ENCODE data around the gene CDIPT. TPM values are rescaled to one million over a fixed set of nuclear protein-coding genes. Genes with fewer than 3 reads are reported as not detected.
A peak's percentile ranks its signal among the peaks of the same experiment; 100 is the strongest.

CDIPT gene
- total RNA-seq, 4 donors from 2014 or later: 35.5 to 71.8 (median 55.7) TPM

GRCh38 chr16:29818082-29818481, 44.9 kb downstream of the CDIPT start:
- no peak for TF ChIP-seq POLR2A (IDR thresholded peaks at IDR 0.05)
- TF ChIP-seq, protein P1, sequence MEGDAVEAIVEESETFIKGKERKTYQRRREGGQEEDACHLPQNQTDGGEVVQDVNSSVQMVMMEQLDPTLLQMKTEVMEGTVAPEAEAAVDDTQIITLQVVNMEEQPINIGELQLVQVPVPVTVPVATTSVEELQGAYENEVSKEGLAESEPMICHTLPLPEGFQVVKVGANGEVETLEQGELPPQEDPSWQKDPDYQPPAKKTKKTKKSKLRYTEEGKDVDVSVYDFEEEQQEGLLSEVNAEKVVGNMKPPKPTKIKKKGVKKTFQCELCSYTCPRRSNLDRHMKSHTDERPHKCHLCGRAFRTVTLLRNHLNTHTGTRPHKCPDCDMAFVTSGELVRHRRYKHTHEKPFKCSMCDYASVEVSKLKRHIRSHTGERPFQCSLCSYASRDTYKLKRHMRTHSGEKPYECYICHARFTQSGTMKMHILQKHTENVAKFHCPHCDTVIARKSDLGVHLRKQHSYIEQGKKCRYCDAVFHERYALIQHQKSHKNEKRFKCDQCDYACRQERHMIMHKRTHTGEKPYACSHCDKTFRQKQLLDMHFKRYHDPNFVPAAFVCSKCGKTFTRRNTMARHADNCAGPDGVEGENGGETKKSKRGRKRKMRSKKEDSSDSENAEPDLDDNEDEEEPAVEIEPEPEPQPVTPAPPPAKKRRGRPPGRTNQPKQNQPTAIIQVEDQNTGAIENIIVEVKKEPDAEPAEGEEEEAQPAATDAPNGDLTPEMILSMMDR (IDR thresholded peaks at IDR 0.05 in 4 of 5, conservative IDR thresholded peaks at IDR 0.05 in 1 of 5): no peak
- Histone ChIP-seq H3K36me3 (peaks cover 0 to 14% of the 10 kb centered on the region in 2 donors), H3K9me3 (no peaks in the 10 kb centered on the region), H3K27ac (peak overlapping the region in 1 of 4 donors; percentile 23), H3K4me3 (no peak overlapping the region), H3K27me3 (no peaks in the 10 kb centered on the region), H3K4me1 (peaks cover 57 to 60% of the 10 kb centered on the region in 2 donors)
- intact Hi-C loops (cut with DNase I; ENCODE audit: low total_unique reads) (loop anchor here (5.0 to 10.0 kb wide), 2 partner anchors 179 to 707 kb away; partner anchors contain the start of genes HIRIP3, INO80E and ZNF768), in situ Hi-C loops (cut with MboI; ENCODE audit: low sequenced_read_pairs in 4 of 4) (no loop called here)
- DNase-seq: no peak
- no peak for ATAC-seq

DNA sequence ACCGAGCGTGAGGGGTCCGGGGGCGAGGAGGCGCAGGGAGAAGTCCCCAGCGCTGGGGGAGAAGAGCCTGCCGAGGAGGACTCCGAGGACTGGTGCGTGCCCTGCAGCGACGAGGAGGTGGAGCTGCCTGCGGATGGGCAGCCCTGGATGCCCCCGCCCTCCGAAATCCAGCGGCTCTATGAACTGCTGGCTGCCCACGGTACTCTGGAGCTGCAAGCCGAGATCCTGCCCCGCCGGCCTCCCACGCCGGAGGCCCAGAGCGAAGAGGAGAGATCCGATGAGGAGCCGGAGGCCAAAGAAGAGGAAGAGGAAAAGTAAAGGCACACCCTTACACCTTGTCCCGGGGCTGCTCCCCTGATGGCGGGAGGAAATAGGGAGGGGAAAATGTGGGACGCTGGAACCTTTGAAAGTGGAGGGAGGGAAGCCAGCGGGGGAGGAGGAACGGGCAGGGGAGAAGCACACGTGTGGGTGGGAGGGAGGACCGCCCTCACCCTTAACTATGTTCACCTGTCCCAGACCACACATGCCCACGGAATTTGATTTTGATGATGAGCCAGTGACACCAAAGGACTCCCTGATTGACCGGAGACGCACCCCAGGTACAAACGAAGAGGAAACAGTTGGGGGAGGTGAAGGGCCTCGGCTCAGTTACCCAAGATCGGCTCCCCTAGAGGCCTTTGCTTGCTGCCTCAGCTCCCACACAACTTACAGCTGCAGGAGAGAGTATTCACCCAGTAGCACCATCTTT, 46.2 kb downstream of the CDIPT start:
- Histone ChIP-seq H3K27ac (peak overlapping the region; percentile 91 to 99 (median 95)), H3K27me3 (no peaks in the 10 kb centered on the region), H3K4me1 (peaks cover 51 to 56% of the 10 kb centered on the region in 2 donors), H3K9me3 (no peaks in the 10 kb centered on the region), H3K4me3 (peak overlapping the region; percentile 78 to 96 (median 90)), H3K36me3 (peaks cover 0 to 14% of the 10 kb centered on the region in 2 donors)
- TF ChIP-seq POLR2A (IDR thresholded peaks at IDR 0.05): no peak
- TF ChIP-seq, protein P1 (IDR thresholded peaks at IDR 0.05 in 4 of 5, conservative IDR thresholded peaks at IDR 0.05 in 1 of 5): no peak
- DNase-seq (peak in 1 of 2 donors; percentile 47), ATAC-seq (peak; percentile 9 to 11)
- intact Hi-C loops (cut with DNase I; ENCODE audit: low total_unique reads): loop anchor here (1.0 to 10.0 kb wide), 6 partner anchors 12 to 708 kb away; partner anchors contain the start of genes CDIPT, HIRIP3, INO80E and KIF22
- in situ Hi-C loops (cut with MboI; ENCODE audit: low sequenced_read_pairs in 4 of 4): no loop called here

- in situ Hi-C loops (cut with MboI; ENCODE audit: low sequenced_read_pairs in 4 of 4) (no loop called here), intact Hi-C loops (cut with DNase I; ENCODE audit: low total_unique reads) (loop anchor here (1.0 to 10.0 kb wide), 6 partner anchors 11 to 709 kb away; partner anchors contain the start of genes CDIPT, HIRIP3, INO80E and KIF22)
- ATAC-seq (peak; percentile 79 to 83), DNase-seq (peak; percentile 98 to 99)
- Histone ChIP-seq H3K27me3 (no peaks in the 10 kb centered on the region), H3K27ac (peak within 1 kb of the TSS; percentile 91 to 99 (median 95)), H3K4me1 (peaks cover 44 to 53% of the 10 kb centered on the region in 2 donors), H3K9me3 (no peaks in the 10 kb centered on the region), H3K36me3 (peaks cover 0 to 14% of the 10 kb centered on the region in 2 donors), H3K4me3 (peak within 1 kb of the TSS; percentile 78 to 96 (median 90))
- TF ChIP-seq POLR2A (IDR thresholded peaks at IDR 0.05): peak; percentile 66 to 72
- TF ChIP-seq, protein P1 (IDR thresholded peaks at IDR 0.05 in 4 of 5, conservative IDR thresholded peaks at IDR 0.05 in 1 of 5): peak; percentile 95 to 97 (median 95)
Measured at GRCh38 chr16:29815793-29816693, 47.0 kb downstream of the CDIPT start, which contains the start of gene PAGR1. TSS of gene PAGR1 (plus strand) at chr16:29816152. CDS start at chr16:29816526, 374 bp downstream.

DNA sequence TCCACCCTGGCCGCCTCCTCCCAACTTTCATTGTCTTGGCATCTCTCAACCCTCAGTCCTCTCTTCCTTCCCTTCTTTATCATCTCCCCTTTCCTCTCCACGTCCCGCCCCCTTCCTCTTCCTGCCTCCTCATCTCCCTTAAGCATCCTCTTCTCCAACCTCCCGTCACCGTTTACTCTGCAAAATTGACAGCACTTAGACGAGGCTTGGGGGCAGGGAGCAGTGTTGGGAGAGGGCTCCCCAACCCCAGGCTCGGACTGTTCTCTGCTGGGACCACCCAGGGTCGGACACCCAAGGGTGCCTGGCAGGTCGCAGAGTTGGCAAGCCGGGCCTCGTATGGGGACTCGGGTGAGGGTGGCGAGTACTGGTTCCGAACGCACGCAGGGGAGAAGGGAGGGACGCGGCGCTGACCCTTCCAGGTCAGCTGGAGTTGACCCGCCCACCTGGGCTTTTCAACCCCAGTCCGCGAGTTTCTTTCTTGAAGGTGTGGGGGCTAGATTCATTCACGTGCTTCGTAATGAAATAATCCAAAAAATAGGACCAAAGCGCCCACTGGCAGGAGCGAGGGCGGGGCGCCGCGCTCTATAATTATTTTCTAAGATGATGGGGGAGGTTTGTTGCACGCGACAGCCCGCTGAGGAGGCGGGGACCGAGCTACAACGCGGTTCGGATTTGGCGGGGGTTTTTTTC, 47.8 kb downstream of the CDIPT start:
- H3K4me3 ChIP-seq: peak overlapping the region; percentile 78 to 96 (median 90)
- TF ChIP-seq, protein P1 (IDR thresholded peaks at IDR 0.05 in 4 of 5, conservative IDR thresholded peaks at IDR 0.05 in 1 of 5): no peak
- TF ChIP-seq POLR2A (IDR thresholded peaks at IDR 0.05): no peak
- no peaks in the 10 kb centered on the region for H3K9me3 ChIP-seq
- intact Hi-C loops (cut with DNase I; ENCODE audit: low total_unique reads) (loop anchor here (5.0 to 10.0 kb wide), 2 partner anchors 182 to 710 kb away; partner anchors contain the start of genes HIRIP3, INO80E and ZNF768), in situ Hi-C loops (cut with MboI; ENCODE audit: low sequenced_read_pairs in 4 of 4) (no loop called here)
- ATAC-seq (no peak), DNase-seq (peak in 1 of 2 donors; percentile 32)
- peaks cover 0 to 14% of the 10 kb centered on the region in 2 donors for H3K36me3 ChIP-seq
- no peaks in the 10 kb centered on the region for H3K27me3 ChIP-seq
- peak overlapping the region; percentile 91 to 99 (median 95) for H3K27ac ChIP-seq
- H3K4me1 ChIP-seq: peaks cover 44 to 54% of the 10 kb centered on the region in 2 donors

Data from gastrocnemius medialis (tissue), 4 donors.